DND-41 (cell line): ENCODE results near the gene JMJD8.

Source experiments
- EZH2 ChIP-seq: IDR thresholded peaks from 3 replicates; pipeline ENCODE4 v1.6.1; 2012; ENCODE audit warnings: borderline replicate concordance, low read depth, mild to moderate bottlenecking, moderate library complexity, low read length, inconsistent platforms; ENCODE audit not compliant: severe bottlenecking
- TF ChIP-seq, protein P1 (sequence below): IDR thresholded peaks from 2 replicates; pipeline ENCODE4 v1.5.1; 2012; ENCODE audit warnings: borderline replicate concordance, low read length, moderate library complexity, mild to moderate bottlenecking; ENCODE audit not compliant: poor library complexity, severe bottlenecking; ENCODE audit errors: extremely low read depth

DNA sequence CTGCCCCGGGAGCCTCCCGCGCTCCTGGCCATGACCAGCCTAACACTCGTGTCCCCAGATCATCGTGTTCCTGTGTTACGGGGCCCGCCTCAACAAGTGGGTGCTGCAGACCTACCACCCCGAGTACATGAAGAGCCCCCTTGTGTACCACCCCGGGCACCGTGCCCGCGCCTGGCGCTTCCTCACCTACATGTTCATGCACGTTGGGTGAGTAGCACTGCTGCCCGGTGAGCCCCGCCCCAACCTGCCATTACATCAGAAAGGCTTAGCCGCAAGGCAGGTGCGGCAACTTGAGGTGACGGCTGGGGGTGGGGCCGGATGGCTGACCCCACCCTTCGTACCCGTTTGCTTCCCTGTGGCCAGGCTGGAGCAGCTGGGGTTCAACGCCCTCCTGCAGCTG lies 7.2 kb downstream of the JMJD8 start:
- TF ChIP-seq, protein P1, sequence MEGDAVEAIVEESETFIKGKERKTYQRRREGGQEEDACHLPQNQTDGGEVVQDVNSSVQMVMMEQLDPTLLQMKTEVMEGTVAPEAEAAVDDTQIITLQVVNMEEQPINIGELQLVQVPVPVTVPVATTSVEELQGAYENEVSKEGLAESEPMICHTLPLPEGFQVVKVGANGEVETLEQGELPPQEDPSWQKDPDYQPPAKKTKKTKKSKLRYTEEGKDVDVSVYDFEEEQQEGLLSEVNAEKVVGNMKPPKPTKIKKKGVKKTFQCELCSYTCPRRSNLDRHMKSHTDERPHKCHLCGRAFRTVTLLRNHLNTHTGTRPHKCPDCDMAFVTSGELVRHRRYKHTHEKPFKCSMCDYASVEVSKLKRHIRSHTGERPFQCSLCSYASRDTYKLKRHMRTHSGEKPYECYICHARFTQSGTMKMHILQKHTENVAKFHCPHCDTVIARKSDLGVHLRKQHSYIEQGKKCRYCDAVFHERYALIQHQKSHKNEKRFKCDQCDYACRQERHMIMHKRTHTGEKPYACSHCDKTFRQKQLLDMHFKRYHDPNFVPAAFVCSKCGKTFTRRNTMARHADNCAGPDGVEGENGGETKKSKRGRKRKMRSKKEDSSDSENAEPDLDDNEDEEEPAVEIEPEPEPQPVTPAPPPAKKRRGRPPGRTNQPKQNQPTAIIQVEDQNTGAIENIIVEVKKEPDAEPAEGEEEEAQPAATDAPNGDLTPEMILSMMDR, result no peak
- no peak for TF ChIP-seq EZH2
